CD4-positive, alpha-beta T cell (primary cell): ENCODE results near the gene WNT9A. TPM values are rescaled to one million over a fixed set of nuclear protein-coding genes. Genes with fewer than 3 reads are reported as not detected.

Source experiments
- ATAC-seq: fragments of 200-7000 bp; cut with Tn5 transposase; one replicate; pipeline ENCODE4 v1.10.0; 2022; ENCODE audit warnings: mild to moderate bottlenecking; ENCODE audit not compliant: poor library complexity
- CTCF ChIA-PET: fragments of 350-600 bp; sonication (Branson Sonifier 250); formaldehyde crosslinking; loops from one replicate; lab custom pipeline; 2021; ENCODE audit warnings: antibody characterized with exemption, inconsistent platforms; lab: Charles Lee
- POLR2A ChIA-PET: fragments of 350-600 bp; sonication (Branson Sonifier 250); formaldehyde crosslinking; loops from one replicate; lab custom pipeline; 2021; ENCODE audit warnings: antibody characterized with exemption, inconsistent platforms; lab: Charles Lee
- DNase-seq, 14 experiments: peaks; one replicate each; pipeline ENCODE4 v3.0.0-alpha.2; 2013 to 2020; ENCODE audit warnings: mixed read lengths in 2 of 14
- H3K27ac ChIP-seq, 2 donors: one replicate each; pipeline versions ENCODE4 v1.5.1 to v1.7.0; 2013; ENCODE audit warnings: low read length in 2 of 2, low read depth in 1 of 2, mild to moderate bottlenecking in 1 of 2
- H3K27me3 ChIP-seq, 2 experiments: 1 replicate in 1 of 2; 2 replicates in 1 of 2; pipeline versions ENCODE4 v1.6.1 to v1.7.0; 2013; ENCODE audit warnings: low read length in 2 of 2, control low read depth in 1 of 2, mild to moderate bottlenecking in 1 of 2, moderate library complexity in 1 of 2; ENCODE audit not compliant: insufficient read depth in 2 of 2, control insufficient read depth in 1 of 2
- H3K36me3 ChIP-seq: one replicate; pipeline ENCODE4 v1.6.1; 2013; ENCODE audit warnings: low read length, control low read depth; ENCODE audit not compliant: insufficient read depth
- H3K4me1 ChIP-seq: one replicate; pipeline ENCODE4 v1.6.1; 2013; ENCODE audit warnings: low read length, control low read depth; ENCODE audit not compliant: insufficient read depth
- H3K4me3 ChIP-seq: one replicate; pipeline ENCODE4 v1.5.1; 2013; ENCODE audit warnings: mild to moderate bottlenecking, low read length, moderate library complexity
- H3K9me3 ChIP-seq, 2 experiments: 1 replicate in 1 of 2; 2 replicates in 1 of 2; pipeline versions ENCODE4 v1.6.1 to v1.7.0; 2013; ENCODE audit warnings: low read length in 2 of 2, mild to moderate bottlenecking in 2 of 2, control low read depth in 1 of 2, moderate library complexity in 1 of 2; ENCODE audit not compliant: control insufficient read depth in 1 of 2, insufficient read depth in 1 of 2
- H3K27ac Mint-ChIP-seq: one replicate; pipeline ENCODE4 v1.8.0; 2020; ENCODE audit warnings: mixed read lengths
- H3K27me3 Mint-ChIP-seq: one replicate; pipeline ENCODE4 v1.8.0; 2021; ENCODE audit warnings: mixed read lengths
- H3K36me3 Mint-ChIP-seq: one replicate; pipeline ENCODE4 v1.8.0; 2021; ENCODE audit warnings: low read depth, mixed read lengths
- H3K4me1 Mint-ChIP-seq: one replicate; pipeline ENCODE4 v1.8.0; 2021; ENCODE audit warnings: low read depth, mixed read lengths
- H3K4me3 Mint-ChIP-seq: one replicate; pipeline ENCODE4 v1.8.0; 2020; ENCODE audit warnings: mild to moderate bottlenecking, mixed read lengths
- H3K9me3 Mint-ChIP-seq: one replicate; pipeline ENCODE4 v1.8.0; 2020; ENCODE audit warnings: mixed read lengths
- intact Hi-C, 2 experiments: fragments of 100-400 bp; cut with DNase I in 1 of 2; cut with micrococcal nuclease in 1 of 2; formaldehyde crosslinking; loops; one replicate each; pipeline versions ENCODE4 v1.15.1 to v1.9.0; 2023 to 2025; cut with DNase I, micrococcal nuclease
- total RNA-seq, 174 experiments: library from RNA in 2 of 174; stranded (reverse) in 2 of 174; gene quantifications; one replicate each; pipeline ENCODE4 v1.2.3 and lab custom pipeline; 2021 to 2026
- TF ChIP-seq, protein P1 (sequence below): fragments of 200-600 bp; IDR thresholded peaks from one replicate; pipeline ENCODE4 v1.8.0; 2022; ENCODE audit warnings: antibody characterized with exemption, mild to moderate bottlenecking

The WNT9A gene
- total RNA-seq, 2 experiments from 2014 or later: not detected

DNA sequence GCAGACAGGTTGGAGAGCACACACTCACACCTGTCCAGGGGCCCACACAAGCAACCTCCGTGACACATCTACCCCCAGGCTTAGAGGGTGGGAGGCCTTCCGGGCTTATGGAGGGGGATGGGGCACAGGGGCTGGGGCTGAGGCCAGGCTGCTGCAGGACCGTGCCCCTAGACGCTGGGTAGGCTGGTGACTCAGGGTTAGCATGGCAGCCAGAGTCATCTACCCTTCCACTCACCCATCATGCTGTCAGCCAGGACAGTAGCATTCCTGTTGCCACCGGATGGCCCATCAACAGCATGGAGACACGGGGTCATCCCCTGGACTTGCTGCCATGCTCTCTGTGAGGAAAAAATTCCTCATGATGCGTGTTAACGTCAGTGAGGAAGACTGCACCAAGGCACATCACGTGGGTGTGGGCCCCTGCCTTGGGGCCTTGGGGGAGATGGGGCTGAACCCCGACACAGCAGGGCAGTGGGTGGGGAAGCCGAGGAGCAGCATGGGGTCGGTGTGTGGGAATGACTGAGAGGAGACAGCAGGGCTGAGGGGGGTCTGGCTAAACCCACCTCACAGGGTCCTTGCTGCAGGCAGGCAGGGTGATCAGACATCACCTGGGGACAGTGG lies 52.8 kb downstream of the WNT9A start:
- no peak overlapping the region for H3K27ac Mint-ChIP-seq
- DNase-seq: peak in 3 of 14 experiments; percentile 0 to 22 (median 10)
- Histone ChIP-seq H3K27me3 (no peaks in the 10 kb centered on the region), H3K4me3 (no peak overlapping the region), H3K27ac (no peak overlapping the region), H3K9me3 (no peaks in the 10 kb centered on the region), H3K36me3 (no peaks in the 10 kb centered on the region), H3K4me1 (peaks cover 6% of the 10 kb centered on the region)
- no peaks in the 10 kb centered on the region for H3K27me3 Mint-ChIP-seq
- peaks cover 6% of the 10 kb centered on the region for H3K4me1 Mint-ChIP-seq
- TF ChIP-seq, protein P1, sequence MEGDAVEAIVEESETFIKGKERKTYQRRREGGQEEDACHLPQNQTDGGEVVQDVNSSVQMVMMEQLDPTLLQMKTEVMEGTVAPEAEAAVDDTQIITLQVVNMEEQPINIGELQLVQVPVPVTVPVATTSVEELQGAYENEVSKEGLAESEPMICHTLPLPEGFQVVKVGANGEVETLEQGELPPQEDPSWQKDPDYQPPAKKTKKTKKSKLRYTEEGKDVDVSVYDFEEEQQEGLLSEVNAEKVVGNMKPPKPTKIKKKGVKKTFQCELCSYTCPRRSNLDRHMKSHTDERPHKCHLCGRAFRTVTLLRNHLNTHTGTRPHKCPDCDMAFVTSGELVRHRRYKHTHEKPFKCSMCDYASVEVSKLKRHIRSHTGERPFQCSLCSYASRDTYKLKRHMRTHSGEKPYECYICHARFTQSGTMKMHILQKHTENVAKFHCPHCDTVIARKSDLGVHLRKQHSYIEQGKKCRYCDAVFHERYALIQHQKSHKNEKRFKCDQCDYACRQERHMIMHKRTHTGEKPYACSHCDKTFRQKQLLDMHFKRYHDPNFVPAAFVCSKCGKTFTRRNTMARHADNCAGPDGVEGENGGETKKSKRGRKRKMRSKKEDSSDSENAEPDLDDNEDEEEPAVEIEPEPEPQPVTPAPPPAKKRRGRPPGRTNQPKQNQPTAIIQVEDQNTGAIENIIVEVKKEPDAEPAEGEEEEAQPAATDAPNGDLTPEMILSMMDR: no peak
- no peaks in the 10 kb centered on the region for H3K36me3 Mint-ChIP-seq
- intact Hi-C loops: no loop called here
- ChIA-PET POLR2A (no interaction called here), CTCF (no interaction called here)
- ATAC-seq: no peak
- no peaks in the 10 kb centered on the region for H3K9me3 Mint-ChIP-seq
- no peak overlapping the region for H3K4me3 Mint-ChIP-seq

GRCh38 chr1:227893949-227894721 lies 53.6 kb downstream of the WNT9A start:
- Mint-ChIP-seq H3K27me3 (no peaks in the 10 kb centered on the region), H3K9me3 (no peaks in the 10 kb centered on the region), H3K36me3 (no peaks in the 10 kb centered on the region), H3K4me1 (peaks cover 7% of the 10 kb centered on the region), H3K27ac (no peak overlapping the region), H3K4me3 (no peak overlapping the region)
- H3K27me3 ChIP-seq: no peaks in the 10 kb centered on the region
- ATAC-seq: no peak
- H3K27ac ChIP-seq: no peak overlapping the region
- POLR2A ChIA-PET: no interaction called here
- intact Hi-C loops: no loop called here
- H3K4me3 ChIP-seq: no peak overlapping the region
- CTCF ChIA-PET: interaction anchor here (0.5 kb wide), 1 partner anchor 15 kb away, joined by 3 read pairs; no protein-coding TSS in a partner anchor
- peak in 3 of 14 experiments; percentile 1 to 27 (median 8) for DNase-seq
- H3K4me1 ChIP-seq: peaks cover 9% of the 10 kb centered on the region
- H3K36me3 ChIP-seq: no peaks in the 10 kb centered on the region
- TF ChIP-seq, protein P1: no peak
- H3K9me3 ChIP-seq: no peaks in the 10 kb centered on the region

GRCh38 chr1:227893300-227893948 lies 54.3 kb downstream of the WNT9A start:
- H3K9me3 Mint-ChIP-seq: no peaks in the 10 kb centered on the region
- ChIA-PET POLR2A (no interaction called here), CTCF (interaction anchor here (0.5 kb wide), 1 partner anchor 15 kb away, joined by 3 read pairs; no protein-coding TSS in a partner anchor)
- intact Hi-C loops: no loop called here
- no peaks in the 10 kb centered on the region for H3K36me3 Mint-ChIP-seq
- DNase-seq (peak in 2 of 14 experiments; percentile 5 to 25), ATAC-seq (no peak)
- Histone ChIP-seq H3K4me1 (peaks cover 13% of the 10 kb centered on the region), H3K27me3 (no peaks in the 10 kb centered on the region), H3K27ac (no peak overlapping the region), H3K36me3 (no peaks in the 10 kb centered on the region), H3K4me3 (no peak overlapping the region), H3K9me3 (no peaks in the 10 kb centered on the region)
- H3K4me3 Mint-ChIP-seq: no peak overlapping the region
- peaks cover 7% of the 10 kb centered on the region for H3K4me1 Mint-ChIP-seq
- TF ChIP-seq, protein P1: no peak
- no peaks in the 10 kb centered on the region for H3K27me3 Mint-ChIP-seq
- H3K27ac Mint-ChIP-seq: no peak overlapping the region
